Stomach (tissue), 4 donors: Measurements from ENCODE around the gene LMF2.

Experiments
- CTCF ChIP-seq, 7 experiments: fragments of 450-650 bp in 4 of 7; fragments of 200-600 bp in 3 of 7; sonication (generic) in 3 of 7; IDR thresholded peaks; one replicate each; pipeline ENCODE4 v1.5.1; 2016 to 2019; ENCODE audit warnings: antibody characterized with exemption in 7 of 7, control low read depth in 2 of 7, mild to moderate bottlenecking in 1 of 7
- POLR2AphosphoS5 ChIP-seq, 3 donors: sonication (generic); formaldehyde crosslinking; IDR thresholded peaks; one replicate each; pipeline ENCODE4 v1.6.1; 2016; ENCODE audit warnings: antibody characterized with exemption in 3 of 3

DNA sequence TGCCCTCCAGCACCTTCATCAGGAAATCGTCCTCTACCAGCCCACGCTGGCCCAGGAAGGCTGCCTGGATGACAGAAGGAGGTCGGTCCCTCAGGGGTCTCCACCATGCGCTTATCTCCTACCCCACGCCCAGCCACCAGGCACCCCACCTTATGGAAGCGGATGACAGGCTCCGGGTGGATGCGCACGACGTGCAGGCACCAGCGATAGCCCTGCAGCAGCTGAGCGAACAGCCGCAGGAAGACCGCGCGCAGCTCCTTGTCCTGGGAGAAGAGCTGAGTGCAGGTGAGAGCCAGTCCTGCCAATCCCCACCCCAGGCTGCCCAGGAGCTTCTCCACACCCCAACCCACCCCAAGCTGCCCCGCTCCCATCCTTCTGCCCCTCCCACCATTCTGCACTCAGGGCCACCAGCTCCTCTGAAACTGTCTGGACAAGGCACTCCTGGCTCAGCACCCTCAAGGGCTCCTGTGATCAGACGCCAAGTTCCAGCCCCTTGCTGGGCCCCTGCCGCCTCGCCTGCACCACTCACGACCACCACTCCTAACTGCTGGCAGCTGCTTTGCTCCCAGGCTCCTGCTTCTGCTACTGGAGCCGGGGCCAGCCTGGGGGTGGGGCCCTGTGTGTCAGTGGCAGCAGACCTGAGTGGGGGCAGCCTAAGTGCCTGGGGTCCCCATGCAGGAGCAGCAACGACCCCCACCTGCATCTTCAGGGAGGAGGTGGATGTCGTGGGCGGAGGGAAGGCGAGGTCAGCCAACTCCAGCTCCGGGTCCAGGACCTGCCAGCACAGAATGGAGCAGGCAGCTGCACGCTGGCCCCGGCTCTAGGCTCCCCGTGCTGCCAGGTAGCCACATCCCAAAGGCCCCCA is 42.2 kb downstream of the LMF2 start:
- TF ChIP-seq CTCF (IDR thresholded peaks at IDR 0.05), result no peak
- TF ChIP-seq POLR2AphosphoS5 (IDR thresholded peaks at IDR 0.05), result no peak
